ENCODE data around the gene MT4.

Gene MT4

GRCh38 chr16:56564793-56565477 lies at the start of gene MT4:
Gene MT4, plus strand, starts transcription at chr16:56565073. Its CDS starts 56 bp downstream, at chr16:56565129.
- DNase-seq: no peak

- DNase-seq: no peak
These were observed 49.2 kb upstream of the MT4 start for GRCh38 chr16:56515665-56516064.

DNA sequence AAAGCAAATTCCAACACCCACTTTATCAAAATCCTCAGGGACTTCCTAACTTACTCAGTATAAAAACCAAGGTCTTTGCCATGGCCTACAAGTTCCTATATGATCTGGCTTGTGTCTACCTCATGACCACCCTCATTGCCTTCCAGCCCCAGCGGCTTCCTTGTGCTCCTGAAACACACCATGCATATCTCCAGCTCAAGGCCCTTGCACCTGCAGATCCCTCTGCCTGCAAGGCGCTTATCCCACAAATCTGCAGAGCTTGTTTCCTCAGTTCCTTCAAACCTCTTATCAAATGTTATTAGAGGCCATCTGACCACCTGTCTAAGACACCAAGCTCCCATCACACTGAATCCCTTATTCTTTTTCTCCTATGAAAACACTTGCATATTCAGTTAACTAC lies 47.7 kb upstream of the MT4 start:
- no peak for DNase-seq

DNA sequence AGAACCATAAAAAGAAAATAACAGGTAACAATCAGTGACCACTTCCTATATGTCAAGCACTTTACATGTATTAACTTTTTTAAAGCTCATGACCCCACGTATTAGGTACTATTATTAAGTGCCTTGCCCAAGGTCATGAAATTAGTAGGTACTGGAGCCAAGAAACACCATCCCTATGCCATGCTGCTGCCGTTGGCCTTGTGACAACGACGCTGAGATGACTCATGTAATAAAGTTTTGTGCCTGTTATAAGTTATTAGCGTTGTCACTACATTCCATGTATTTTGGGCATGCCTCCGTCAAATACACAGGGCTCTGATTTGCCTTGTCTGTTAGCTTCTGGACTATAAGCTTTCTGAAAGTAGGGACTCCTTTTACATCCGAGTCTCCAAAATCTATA lies 46.4 kb upstream of the MT4 start:
- no peak for DNase-seq

GRCh38 chr16:56519459-56520250 lies 45.2 kb upstream of the MT4 start, which contains the start of gene BBS2:
Gene BBS2, minus strand, starts transcription at chr16:56520024. Its CDS starts 162 bp downstream, at chr16:56519862.
- peak; percentile 94 for DNase-seq

GRCh38 chr16:56520251-56520577 lies 44.7 kb upstream of the MT4 start:
- no peak for DNase-seq

GRCh38 chr16:56525236-56525635 lies 39.6 kb upstream of the MT4 start:
- no peak for DNase-seq

DNA sequence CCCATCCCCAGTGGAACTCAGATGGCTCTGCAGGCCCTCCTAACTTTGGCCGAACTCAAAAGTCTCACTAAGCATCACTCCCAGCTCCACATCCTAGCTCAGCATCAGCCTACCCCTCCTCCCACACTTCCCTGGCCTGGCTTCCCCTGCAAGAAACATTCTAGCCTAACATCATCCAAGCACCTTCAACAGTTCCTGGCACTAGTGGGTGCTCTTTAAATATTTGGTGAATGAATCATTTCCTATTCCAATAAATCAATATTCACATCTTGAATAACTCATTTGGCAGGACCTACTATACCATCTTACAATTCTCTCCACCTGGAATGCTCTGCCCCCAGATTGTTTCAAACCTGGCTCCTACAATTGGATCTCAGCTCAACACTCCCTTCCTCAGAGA lies 34.0 kb upstream of the MT4 start:
- DNase-seq: no peak

GRCh38 chr16:56532714-56533113 lies 32.2 kb upstream of the MT4 start:
- no peak for DNase-seq

DNA sequence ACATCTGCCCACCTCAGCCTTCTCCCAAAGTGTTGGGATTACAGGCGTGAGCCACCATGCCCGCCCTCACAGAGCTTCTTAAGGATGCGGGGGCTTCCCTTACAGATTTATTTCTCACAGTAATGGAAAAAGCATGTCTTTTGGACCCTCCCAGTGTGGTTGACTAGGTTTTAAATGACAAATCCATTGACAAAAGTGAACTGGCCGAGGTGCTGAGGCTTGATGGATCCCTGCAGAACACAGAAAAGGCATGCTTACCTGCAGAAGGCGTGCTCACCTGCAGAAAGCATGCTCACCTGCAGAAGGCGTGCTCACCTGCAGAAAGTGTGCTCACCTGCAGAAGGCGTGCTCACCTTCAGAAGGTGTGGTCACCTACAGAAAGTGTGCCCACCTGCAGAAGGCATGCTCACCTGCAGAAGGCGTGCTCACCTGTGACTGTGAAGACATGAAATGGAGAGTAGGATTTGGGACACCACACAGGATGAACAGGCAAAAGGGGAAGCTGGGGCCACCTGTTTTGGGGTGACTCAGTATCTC lies 30.0 kb upstream of the MT4 start:
- DNase-seq: no peak

DNA sequence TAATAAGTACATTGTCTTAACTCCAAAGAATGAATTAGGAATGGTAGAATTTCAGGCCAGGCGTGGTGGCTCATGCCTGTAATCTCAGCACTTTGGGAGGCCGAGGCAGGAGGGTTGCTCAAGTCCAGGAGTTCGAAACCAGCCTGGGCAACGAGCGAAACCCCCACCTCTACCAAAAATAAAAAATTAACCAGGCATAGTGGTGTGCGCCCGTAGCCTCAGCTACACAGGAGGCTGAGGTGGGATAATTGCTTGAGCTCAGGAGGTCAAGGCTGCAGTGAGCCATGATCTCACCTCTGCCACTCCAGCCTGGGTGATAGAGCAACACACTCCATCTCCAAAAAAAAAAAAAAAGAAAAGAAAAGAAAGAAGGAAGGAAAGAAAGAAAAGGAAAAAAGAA lies 26.5 kb upstream of the MT4 start:
- DNase-seq: no peak

- DNase-seq: no peak
These were observed 25.2 kb upstream of the MT4 start for GRCh38 chr16:56539656-56540055.

DNA sequence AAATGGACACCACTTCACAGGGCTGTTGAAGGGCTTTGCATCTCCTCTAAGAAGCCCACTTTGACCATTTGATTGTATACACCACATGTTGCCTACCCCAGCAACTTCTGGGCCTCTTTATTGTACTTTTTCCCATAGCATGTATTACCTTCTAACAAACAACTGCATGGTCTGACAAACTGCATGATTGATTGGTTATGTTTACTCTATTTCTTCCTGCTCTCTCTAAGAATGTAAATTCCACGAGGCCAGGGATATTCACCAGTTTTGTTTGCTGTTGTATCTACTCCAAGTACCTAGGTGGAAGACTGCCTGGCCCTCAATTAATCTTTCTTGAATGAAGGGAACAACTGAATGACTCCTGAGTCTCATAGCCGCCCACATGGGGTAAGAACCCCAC lies 22.8 kb upstream of the MT4 start:
- DNase-seq: no peak

- DNase-seq: peak; percentile 18
These were observed 17.5 kb upstream of the MT4 start for GRCh38 chr16:56547120-56547948.

GRCh38 chr16:56547949-56548567 lies 16.8 kb upstream of the MT4 start:
- DNase-seq: no peak

DNA sequence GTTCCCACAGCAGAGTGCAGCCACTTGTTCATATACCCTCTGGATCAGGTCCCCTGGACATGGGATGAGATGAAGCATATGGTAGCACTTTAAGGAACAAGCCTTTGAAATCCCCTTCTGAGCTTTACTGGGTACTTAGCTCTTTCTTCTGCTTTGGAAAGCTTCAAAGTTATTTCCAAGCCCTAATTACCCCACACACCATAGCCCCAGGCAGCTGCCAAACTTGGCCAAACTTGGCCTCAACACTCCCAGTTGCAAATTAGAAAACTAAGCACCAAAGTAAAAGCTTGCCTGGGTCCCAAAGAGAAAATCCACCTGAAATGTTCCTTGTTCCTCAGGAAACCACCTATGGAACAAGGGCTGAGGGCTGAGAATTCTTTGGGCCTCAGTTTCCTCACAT lies 15.7 kb upstream of the MT4 start:
- no peak for DNase-seq

GRCh38 chr16:56549744-56550385 lies 15.0 kb upstream of the MT4 start:
- no peak for DNase-seq

GRCh38 chr16:56551796-56552738 lies 12.8 kb upstream of the MT4 start:
- no peak for DNase-seq

DNA sequence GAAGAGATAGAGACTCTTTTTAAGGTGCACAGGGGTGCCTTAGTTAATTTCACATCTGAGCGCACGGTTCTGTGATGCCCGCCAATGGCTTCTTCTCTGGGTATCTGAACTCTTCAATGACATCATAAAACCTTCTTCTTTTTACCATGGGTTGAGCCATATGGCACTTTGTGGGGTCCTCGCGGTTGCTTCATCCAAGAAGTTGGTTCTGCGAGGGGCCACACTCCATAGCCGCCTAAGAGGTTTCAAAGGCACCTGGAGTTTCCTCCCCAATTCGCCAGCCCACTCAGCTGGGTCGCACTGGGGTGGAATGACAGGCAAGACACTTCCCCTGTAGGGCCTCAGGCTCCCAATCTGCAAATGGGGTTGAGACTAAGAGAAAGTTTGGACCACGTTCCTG lies 10.4 kb upstream of the MT4 start:
- no peak for DNase-seq

DNA sequence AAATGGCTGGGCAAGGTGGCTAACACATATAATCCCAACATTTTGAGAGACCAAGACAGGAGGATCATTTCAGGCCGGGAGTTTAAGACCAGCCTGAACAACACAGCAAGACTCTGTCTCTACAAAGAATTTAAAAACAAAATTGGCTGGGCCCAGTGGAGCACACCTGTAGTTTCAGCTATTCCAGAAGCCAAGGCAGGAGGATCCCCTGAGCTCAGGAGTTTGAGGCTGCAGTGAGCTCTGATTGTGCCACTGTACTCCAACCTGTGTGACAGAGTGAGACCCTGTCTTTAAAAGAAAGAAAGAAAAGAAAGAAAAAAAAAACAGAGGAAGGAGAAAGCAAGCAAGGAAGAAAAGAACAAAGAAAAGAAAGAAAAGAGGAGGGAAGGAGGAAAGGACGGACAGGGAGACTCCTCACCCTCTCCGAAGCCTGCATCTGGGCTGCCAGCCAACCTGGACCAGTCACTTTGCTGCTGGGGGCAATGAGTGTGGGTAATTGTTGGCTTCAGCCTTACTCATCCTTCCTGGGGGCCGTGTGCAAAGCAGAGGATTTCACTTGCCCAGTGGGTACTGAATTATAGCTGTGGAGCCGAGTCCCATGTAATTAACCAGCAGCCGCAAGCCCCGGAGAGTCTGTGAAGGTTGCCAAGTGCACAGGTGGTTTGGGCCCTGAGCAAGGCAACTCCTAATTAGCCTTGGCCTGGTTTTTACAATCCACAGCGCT lies 6.7 kb upstream of the MT4 start:
- DNase-seq: no peak

GRCh38 chr16:56559109-56559508 lies 5.8 kb upstream of the MT4 start:
- DNase-seq: no peak
